HG02759 (cell line): Measurements from ENCODE around the gene PGR.

Source experiments
- ATAC-seq: cut with Tn5 transposase; IDR thresholded peaks from one replicate; pipeline ENCODE4 v1.9.1; 2021; ENCODE audit warnings: mild to moderate bottlenecking, moderate library complexity; ENCODE audit not compliant: unreplicated experiment

The PGR gene

GRCh38 chr11:101129203-101129943, at the start of gene PGR:
Gene PGR, minus strand, starts transcription at chr11:101129813. Its CDS starts 743 bp downstream, at chr11:101129070.
- no peak for ATAC-seq

GRCh38 chr11:101176381-101176780, 46.8 kb upstream of the PGR start:
- ATAC-seq: no peak

GRCh38 chr11:101169944-101170343, 40.3 kb upstream of the PGR start:
- ATAC-seq: no peak

DNA sequence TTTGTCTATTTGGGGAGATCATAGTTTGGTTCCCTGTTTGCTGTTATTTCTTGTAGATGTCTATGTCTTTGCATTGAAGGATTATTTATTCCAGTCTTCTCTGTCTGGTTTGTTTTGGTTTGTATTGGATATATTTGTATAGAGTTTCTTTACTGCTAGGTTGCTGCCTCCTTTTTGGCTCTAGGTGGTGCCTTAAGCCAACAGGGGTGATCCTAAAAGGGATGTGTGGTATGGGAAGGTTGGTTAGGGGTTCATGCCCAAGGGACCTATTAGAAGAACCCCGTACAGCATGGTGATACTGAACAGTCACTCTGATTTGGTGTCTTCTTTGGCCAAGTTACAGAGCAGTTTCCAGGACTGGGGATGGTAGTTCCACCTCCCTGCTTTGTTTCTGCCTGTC, 36.4 kb upstream of the PGR start:
- ATAC-seq: no peak

DNA sequence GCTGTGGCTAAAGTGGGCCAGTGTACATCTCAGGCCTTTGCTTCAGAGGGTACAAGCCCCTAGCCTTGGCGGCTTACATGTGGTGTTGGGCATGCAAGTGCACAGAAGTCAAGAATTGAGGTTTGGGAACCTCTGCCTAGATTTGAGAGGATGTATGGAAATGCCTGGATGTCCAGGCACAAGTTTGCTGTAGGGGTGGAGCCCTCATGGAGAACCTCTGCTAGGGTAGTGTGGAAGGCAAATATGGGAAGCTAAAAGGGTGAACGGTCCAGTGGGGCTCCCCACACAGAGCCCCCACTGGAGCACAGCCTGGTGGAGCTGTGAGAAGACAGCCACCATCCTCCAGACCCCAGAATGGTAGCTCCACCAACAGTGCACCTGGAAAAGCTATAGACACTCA, 28.5 kb upstream of the PGR start:
- no peak for ATAC-seq

DNA sequence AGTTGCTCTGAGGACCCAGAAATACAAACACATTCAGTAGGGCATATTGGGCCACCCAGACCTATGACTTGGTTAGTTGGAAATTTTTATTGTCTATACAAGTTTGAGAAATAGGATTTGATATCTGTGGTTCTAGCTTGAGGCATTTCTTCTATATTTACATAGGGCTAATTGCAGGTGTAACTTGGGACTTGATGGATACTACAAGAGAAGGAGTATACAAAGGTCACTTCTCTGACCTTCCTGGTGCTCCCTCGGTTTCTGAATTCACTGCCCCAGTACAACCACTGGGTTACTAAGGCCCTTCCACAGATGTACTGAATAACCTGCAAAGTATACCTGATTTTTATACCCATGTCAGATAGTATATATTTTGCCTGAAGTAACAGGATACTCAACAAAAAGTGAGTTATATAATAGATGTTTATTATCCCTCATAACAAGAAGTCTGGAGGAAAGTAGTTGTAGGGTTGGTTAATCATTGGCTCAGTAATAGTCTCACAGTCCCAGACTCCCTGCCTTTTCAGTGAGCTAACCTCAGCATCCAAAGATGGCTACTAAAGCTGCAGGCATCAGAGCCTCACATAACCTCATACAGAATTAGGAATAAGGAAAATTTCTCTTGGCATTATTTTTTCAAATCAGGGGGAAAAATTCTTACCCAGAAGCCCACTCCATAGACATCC, 8.8 kb upstream of the PGR start:
- no peak for ATAC-seq

DNA sequence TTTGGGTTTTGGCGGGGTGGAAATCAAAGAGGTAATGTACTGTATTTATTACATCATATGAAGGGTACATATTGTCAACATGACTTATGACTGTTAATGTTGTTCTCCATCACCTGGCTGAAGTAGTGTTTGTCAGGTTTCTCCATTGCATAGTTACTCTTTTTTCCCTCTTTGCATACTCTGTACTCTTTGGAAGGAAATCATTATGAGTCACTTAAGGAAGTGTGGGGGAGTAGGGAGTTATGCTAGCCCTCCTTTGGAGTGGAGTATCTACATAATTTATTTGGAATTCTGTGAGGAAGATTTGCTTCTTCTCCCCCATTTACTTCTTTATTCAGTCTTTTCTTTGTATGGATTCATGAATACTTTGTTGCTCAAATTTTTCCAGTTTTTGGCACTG, 3.6 kb upstream of the PGR start:
- no peak for ATAC-seq

DNA sequence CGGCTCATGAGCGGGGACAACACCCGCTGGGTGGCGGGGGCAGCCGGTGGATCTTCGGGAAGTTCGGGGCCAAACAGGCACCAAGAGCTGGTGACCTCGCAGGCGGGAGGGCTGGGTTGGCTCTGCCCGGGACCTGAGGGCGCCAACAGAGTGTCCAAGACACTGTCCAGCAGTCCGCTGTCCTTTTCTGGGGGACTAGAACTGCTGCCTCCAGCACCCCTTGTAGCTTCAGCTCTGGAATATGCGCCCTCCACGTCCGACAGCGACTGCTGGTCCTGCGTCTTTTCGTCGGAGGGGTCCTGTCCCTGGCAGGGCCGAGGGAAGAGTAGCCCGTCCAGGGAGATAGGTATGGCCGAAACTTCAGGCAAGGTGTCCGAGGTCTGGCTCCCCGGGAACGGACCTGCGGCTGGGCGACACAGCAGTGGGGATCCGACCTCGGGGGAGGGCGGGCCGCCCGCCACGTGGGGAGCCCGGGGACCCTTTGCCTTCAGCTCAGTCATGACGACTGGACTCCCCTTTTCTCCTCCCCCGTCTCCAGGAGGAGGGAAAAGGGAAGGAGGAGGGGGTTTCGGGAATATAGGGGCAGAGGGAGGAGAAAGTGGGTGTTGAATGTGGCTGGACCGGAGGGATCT, 926 bp downstream of the PGR start:
- ATAC-seq: no peak

DNA sequence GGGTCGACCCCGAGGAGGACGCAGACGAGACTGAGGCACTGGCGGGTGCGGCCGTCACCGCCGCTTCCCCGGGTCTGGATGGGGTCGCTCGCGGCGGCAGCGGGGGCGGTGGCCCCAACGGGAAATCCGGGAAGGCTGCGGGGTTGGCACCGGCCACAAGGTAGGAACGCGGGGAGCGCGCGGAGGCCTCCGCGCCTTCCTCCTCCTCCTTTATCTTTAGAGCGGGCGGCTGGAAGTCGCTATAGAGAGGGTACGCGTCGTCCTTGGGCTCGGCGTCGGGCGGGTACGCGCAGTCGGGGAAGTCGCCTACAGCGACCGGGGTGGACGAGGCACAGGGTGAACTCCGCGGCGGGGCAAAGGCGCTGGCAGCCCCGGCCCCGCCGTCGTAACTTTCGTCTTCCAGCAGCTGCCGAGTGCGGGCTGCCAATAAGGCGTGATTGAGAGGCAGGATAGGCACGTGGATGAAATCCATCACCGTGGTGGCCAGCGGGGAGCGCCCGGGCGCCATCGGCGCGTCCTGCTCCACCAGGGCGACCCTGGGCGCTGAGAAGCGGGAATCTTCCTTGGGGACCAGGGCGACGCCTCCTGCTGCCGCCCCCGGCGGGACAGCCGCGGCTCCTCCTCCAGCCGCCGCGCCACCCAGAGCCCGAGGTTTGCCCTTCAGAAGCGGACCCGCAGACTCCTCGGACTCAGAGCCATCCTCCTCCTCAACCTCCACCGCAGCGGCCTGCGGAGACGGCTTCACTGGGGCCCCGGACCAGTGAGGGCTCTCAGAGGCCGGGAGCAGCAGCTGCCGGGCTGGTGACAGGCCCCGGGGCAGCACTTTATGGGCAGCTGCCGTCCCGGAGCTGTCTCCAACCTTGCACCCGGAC, 1.7 kb downstream of the PGR start:
- ATAC-seq: peak; percentile 24

GRCh38 chr11:101127197-101127698, 2.4 kb downstream of the PGR start:
- ATAC-seq: peak; percentile 48

DNA sequence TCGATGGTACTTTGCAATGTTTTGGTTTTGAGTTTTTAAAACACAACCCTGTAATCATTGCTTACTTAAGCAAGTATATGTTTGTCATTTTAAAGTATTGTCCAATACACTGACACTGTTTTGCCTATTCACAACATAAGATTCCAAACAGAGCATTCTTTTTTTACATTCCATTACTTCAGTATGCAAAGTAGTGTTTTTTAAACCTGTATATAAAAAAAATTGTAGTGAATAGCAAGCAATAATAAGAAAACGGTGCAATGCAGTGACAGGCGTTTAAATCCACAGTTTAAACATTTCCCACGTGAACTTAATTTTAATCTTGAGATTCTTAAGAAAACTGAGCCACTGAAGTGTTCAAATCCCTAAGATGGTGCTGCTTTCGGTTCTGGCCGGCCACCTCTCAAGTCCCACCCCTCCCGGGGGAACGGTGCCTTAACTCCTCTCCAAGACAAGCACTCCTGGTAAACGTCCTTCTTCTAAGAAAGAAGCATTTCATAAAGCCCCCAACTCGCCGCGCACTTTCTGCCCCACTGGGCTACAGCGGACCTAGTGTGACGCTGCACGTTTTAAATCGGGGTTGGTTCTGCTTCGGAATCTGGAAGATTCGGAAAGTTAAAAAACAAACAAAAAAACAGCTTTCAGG, 2.9 kb downstream of the PGR start:
- ATAC-seq: no peak

DNA sequence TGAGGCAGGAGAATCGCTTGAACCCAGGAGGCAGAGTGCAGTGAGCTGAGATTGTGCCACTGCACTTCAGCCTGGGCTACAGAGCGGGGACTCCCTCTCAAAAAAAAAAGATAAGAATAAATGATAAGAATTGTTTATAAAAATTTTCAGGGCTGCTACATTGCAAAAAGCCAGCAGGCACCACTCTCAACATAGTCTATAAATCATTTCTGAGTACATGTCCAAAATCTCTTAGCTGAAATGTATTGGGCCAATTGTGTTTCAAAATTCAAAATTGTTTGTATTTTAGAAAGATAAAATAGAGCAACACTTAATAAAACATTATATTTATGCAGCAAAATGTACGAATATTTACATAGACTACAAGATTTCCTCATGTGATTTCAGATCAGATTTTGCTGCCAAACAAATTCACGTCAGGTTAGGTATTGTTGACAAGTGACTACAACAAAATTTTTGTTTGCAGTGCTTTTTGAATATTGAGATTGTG, 13.9 kb downstream of the PGR start:
- ATAC-seq: no peak

DNA sequence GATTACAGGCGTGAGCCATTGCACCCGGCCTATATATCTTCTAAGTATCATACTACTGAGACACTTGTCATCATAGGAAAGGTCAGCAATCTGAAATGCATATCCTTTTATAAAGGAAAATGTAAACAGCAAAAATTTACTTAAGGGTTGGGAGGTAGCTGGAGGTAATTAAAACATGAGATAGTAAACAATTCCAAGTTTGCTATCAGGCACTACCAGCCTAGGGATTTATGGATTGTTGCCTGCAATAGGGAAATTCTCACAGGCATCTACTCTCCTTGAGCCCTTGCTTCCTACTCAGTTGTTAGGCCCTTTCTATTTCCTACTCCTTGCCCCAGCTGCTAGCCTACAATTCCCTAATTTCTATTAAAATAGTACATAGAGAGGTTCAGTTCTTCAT, 16.1 kb downstream of the PGR start:
- no peak for ATAC-seq

DNA sequence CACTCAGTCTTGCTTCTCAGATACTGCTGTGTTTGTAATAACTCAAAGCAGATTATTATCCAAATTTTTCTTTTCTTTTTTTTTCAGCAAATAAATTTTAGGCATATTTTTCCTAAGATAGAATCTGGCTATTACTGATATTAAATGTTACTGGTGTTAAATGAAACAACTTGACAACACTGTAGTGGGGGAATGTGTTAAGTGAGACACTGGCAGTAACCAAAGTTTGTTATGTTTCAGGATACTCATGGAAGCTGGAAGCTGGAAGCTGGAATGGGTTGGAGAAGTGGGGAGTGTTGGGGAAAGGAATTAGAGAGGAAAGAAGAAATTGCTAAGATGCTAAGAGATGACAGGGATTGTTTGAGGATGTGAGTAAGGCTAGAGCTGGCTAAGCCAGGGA, 24.9 kb downstream of the PGR start:
- ATAC-seq: no peak

- no peak for ATAC-seq
Measured at GRCh38 chr11:101103433-101103832, 26.2 kb downstream of the PGR start.

- no peak for ATAC-seq
Measured at GRCh38 chr11:101100601-101101000, 29.0 kb downstream of the PGR start.

- no peak for ATAC-seq
Measured at GRCh38 chr11:101096036-101096704, 33.4 kb downstream of the PGR start.

GRCh38 chr11:101091781-101092180, 37.8 kb downstream of the PGR start:
- no peak for ATAC-seq

- no peak for ATAC-seq
Measured at GRCh38 chr11:101090679-101091270, 38.8 kb downstream of the PGR start.
